Activated B cell treated with CpG ODN at 0.5 μM for 24 hours (primary cell): ENCODE data around the gene DNMT3L. TPM values are rescaled to one million over a fixed set of nuclear protein-coding genes. Genes with fewer than 3 reads are reported as not detected.

Experiments used
- ATAC-seq: fragments of 200-7000 bp; cut with Tn5 transposase; one replicate; pipeline ENCODE4 v1.10.0; 2021; ENCODE audit warnings: low read depth, mild to moderate bottlenecking, moderate library complexity
- CTCF ChIA-PET: fragments of 350-600 bp; sonication (Branson Sonifier 250); formaldehyde crosslinking; loops from one replicate; lab custom pipeline; 2021; ENCODE audit warnings: antibody characterized with exemption; lab: Charles Lee
- POLR2A ChIA-PET: fragments of 350-600 bp; sonication (Branson Sonifier 250); formaldehyde crosslinking; loops from one replicate; lab custom pipeline; 2021; ENCODE audit warnings: antibody characterized with exemption; lab: Charles Lee
- DNase-seq: peaks from one replicate; pipeline ENCODE4 v3.0.0; 2022
- H3K27ac Mint-ChIP-seq: one replicate; pipeline ENCODE4 v1.8.0; 2020; ENCODE audit warnings: mixed read lengths
- H3K27me3 Mint-ChIP-seq: one replicate; pipeline ENCODE4 v1.8.0; 2021; ENCODE audit warnings: mixed read lengths
- H3K36me3 Mint-ChIP-seq: one replicate; pipeline ENCODE4 v1.8.0; 2021; ENCODE audit warnings: low read depth, mixed read lengths
- H3K4me1 Mint-ChIP-seq: one replicate; pipeline ENCODE4 v1.8.0; 2021; ENCODE audit warnings: mixed read lengths
- H3K4me3 Mint-ChIP-seq: one replicate; pipeline ENCODE4 v1.8.0; 2020; ENCODE audit warnings: mild to moderate bottlenecking, mixed read lengths
- H3K9me3 Mint-ChIP-seq: one replicate; pipeline ENCODE4 v1.8.0; 2020; ENCODE audit warnings: mixed read lengths
- CTCF ChIP-seq: fragments of 200-600 bp; IDR thresholded peaks from one replicate; pipeline ENCODE4 v1.8.0; 2022; ENCODE audit warnings: antibody characterized with exemption, mild to moderate bottlenecking
- intact Hi-C: fragments of 100-400 bp; cut with micrococcal nuclease; formaldehyde crosslinking; loops from one replicate; pipeline ENCODE4 v1.15.1; 2024
- total RNA-seq: library from RNA; stranded (reverse); gene quantifications from 2 replicates; pipeline ENCODE4 v1.2.3, GENCODE V29; 2022

Gene DNMT3L
- total RNA-seq, 1 donor from 2014 or later, result not detected

- H3K9me3 Mint-ChIP-seq, result no peaks in the 10 kb centered on the region
- ChIA-PET POLR2A (interaction anchor here (1.0 to 1.5 kb wide), 3 partner anchors 22 to 284 kb away, joined by 5 read pairs; no protein-coding TSS in a partner anchor), CTCF (interaction anchor here (0.8 to 1.1 kb wide), 3 partner anchors 28 to 44 kb away, joined by 3 to 5 read pairs (median 3); no protein-coding TSS in a partner anchor)
- TF ChIP-seq CTCF, result no peak
- H3K4me1 Mint-ChIP-seq, result peaks cover 68% of the 10 kb centered on the region
- no peak for ATAC-seq
- intact Hi-C loops, result loop anchor here (2.0 kb wide), 1 partner anchor 286 kb away; the partner anchor contains the start of gene TRAPPC10
- peak overlapping the region; percentile 24 for H3K4me3 Mint-ChIP-seq
- no peaks in the 10 kb centered on the region for H3K36me3 Mint-ChIP-seq
- DNase-seq, result no peak
- no peaks in the 10 kb centered on the region for H3K27me3 Mint-ChIP-seq
- peak overlapping the region; percentile 35 for H3K27ac Mint-ChIP-seq
Measured at GRCh38 chr21:44298301-44298700, 36.6 kb upstream of the DNMT3L start.

DNA sequence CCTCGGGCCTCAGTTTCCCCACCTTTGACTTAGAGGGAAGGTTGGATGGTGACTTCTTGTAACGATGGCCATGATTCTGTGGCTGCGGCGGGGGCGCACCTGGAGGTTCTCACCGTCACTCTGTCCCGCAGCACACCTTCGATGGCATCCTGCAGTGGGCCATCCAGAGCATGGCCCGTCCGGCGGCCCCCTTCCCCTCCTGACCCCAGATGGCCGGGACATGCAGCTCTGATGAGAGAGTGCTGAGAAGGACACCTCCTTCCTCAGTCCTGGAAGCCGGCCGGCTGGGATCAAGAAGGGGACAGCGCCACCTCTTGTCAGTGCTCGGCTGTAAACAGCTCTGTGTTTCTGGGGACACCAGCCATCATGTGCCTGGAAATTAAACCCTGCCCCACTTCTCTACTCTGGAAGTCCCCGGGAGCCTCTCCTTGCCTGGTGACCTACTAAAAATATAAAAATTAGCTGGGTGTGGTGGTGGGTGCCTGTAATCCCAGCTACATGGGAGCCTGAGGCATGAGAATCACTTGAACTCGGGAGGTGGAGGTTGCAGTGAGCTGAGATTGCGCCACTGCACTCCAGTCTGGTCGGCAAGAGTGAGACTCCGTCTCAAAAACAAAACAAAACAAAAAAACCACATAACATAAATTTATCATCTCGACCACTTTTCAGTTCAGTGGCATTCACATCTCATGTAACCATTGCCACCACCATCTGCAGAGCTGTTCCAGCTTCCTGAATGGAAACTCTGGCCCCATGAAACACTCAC, 36.0 kb upstream of the DNMT3L start:
- POLR2A ChIA-PET, result interaction anchor here (1.0 to 1.5 kb wide), 2 partner anchors 208 to 284 kb away, joined by 5 read pairs; no protein-coding TSS in a partner anchor
- Mint-ChIP-seq H3K4me3 (no peak overlapping the region), H3K4me1 (peaks cover 64% of the 10 kb centered on the region), H3K27me3 (no peaks in the 10 kb centered on the region), H3K9me3 (no peaks in the 10 kb centered on the region), H3K27ac (peak overlapping the region; percentile 46), H3K36me3 (no peaks in the 10 kb centered on the region)
- CTCF ChIA-PET, result interaction anchor here (0.7 to 1.9 kb wide), 7 partner anchors 27 to 635 kb away, joined by 3 to 7 read pairs (median 3); no protein-coding TSS in a partner anchor
- ATAC-seq (peak; percentile 41), DNase-seq (peak; percentile 61)
- TF ChIP-seq CTCF, result no peak
- intact Hi-C loops, result loop anchor here (2.0 kb wide), 1 partner anchor 285 kb away; the partner anchor contains the start of gene TRAPPC10

DNA sequence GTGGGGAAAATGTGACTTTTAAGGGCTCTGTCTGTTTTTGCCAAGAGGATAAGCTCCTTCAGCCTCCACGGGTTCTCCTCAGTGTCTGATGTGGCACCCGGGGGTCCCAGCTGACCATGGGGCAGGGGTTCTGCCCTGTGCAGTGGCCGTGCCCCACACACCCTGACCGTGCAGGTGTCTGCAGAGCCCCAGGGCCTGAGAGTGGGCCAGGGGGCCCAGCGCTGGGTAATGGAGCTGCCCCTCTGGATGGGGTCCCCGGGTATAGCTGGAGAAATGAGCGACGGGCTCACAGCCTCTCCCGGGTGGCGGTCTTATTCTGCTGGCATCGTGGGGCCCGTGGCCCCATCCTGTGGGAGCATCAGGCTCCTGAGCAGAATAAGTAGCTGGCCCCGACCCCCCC, 35.2 kb upstream of the DNMT3L start:
- Mint-ChIP-seq H3K9me3 (no peaks in the 10 kb centered on the region), H3K4me1 (peaks cover 60% of the 10 kb centered on the region), H3K4me3 (no peak overlapping the region), H3K36me3 (no peaks in the 10 kb centered on the region), H3K27me3 (no peaks in the 10 kb centered on the region), H3K27ac (no peak overlapping the region)
- TF ChIP-seq CTCF, result no peak
- intact Hi-C loops, result no loop called here
- DNase-seq (no peak), ATAC-seq (no peak)
- CTCF ChIA-PET, result interaction anchor here (0.7 to 1.9 kb wide), 4 partner anchors 29 to 636 kb away, joined by 3 to 7 read pairs (median 3); no protein-coding TSS in a partner anchor
- POLR2A ChIA-PET, result interaction anchor here (1.5 kb wide), 1 partner anchor 207 kb away, joined by 5 read pairs; no protein-coding TSS in a partner anchor

GRCh38 chr21:44296103-44296519, 34.4 kb upstream of the DNMT3L start:
- no peak for DNase-seq
- Mint-ChIP-seq H3K36me3 (no peaks in the 10 kb centered on the region), H3K27me3 (no peaks in the 10 kb centered on the region), H3K9me3 (no peaks in the 10 kb centered on the region), H3K27ac (no peak overlapping the region), H3K4me3 (no peak overlapping the region), H3K4me1 (peaks cover 56% of the 10 kb centered on the region)
- intact Hi-C loops, result no loop called here
- ATAC-seq, result no peak
- ChIA-PET POLR2A (no interaction called here), CTCF (interaction anchor here (1.3 to 1.9 kb wide), 2 partner anchors 28 to 283 kb away, joined by 3 to 7 read pairs; no protein-coding TSS in a partner anchor)
- no peak for TF ChIP-seq CTCF

DNA sequence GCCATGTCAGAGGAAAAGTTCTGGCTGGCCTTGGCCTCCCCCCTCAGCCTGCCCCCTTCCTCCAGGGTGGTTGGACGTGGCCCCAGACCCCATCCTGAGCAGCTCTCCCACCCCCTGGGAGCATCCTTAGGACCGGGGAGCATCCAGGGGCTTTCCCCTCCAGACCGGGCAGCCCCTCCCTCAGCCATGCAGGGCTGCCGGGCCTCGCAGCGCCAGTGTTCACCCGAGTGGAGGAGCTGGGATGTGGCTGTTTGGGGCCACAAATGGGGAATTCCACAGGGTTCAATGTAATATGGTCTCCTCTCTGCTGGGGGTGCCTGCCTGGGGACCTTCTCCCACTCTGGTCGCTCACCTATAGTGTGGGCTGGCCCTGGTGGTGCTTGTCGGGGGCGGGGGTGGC, 33.9 kb upstream of the DNMT3L start:
- TF ChIP-seq CTCF, result no peak
- Mint-ChIP-seq H3K4me3 (peak overlapping the region; percentile 24), H3K36me3 (no peaks in the 10 kb centered on the region), H3K27me3 (no peaks in the 10 kb centered on the region), H3K9me3 (no peaks in the 10 kb centered on the region), H3K27ac (no peak overlapping the region), H3K4me1 (peaks cover 51% of the 10 kb centered on the region)
- POLR2A ChIA-PET, result no interaction called here
- ATAC-seq, result no peak
- CTCF ChIA-PET, result interaction anchor here (1.9 kb wide), 1 partner anchor 27 kb away, joined by 7 read pairs; no protein-coding TSS in a partner anchor
- intact Hi-C loops, result no loop called here
- no peak for DNase-seq
